Natural killer cell (primary cell): ENCODE results near the gene SLC6A18. TPM values are rescaled to one million over a fixed set of nuclear protein-coding genes. Genes with fewer than 3 reads are reported as not detected.

ENCODE experiments used
- ATAC-seq, 3 donors: fragments of 150-1000 bp in 2 of 3; fragments of 200-7000 bp in 1 of 3; cut with Tn5 transposase; 1 replicate in 1 of 3; 2 replicates in 2 of 3; pipeline ENCODE4 v1.10.0; 2021; ENCODE audit warnings: mild to moderate bottlenecking in 2 of 3, moderate library complexity in 2 of 3
- DNase-seq, 2 donors: peaks; one replicate each; pipeline versions ENCODE4 v3.0.0 to v3.0.0-alpha.2; 2013 to 2021; ENCODE audit warnings: mixed read lengths in 1 of 2
- H3K27ac ChIP-seq: one replicate; pipeline ENCODE4 v1.5.1; 2013; ENCODE audit warnings: mild to moderate bottlenecking, low read length
- H3K27me3 ChIP-seq: one replicate; pipeline ENCODE4 v1.6.1; 2013; ENCODE audit warnings: low read length; ENCODE audit not compliant: control insufficient read depth, insufficient read depth
- H3K36me3 ChIP-seq: one replicate; pipeline ENCODE4 v1.6.1; 2013; ENCODE audit warnings: low read length; ENCODE audit not compliant: control insufficient read depth, insufficient read depth
- H3K4me1 ChIP-seq: one replicate; pipeline ENCODE4 v1.6.1; 2013; ENCODE audit warnings: low read length; ENCODE audit not compliant: control insufficient read depth, insufficient read depth
- H3K4me3 ChIP-seq: one replicate; pipeline ENCODE4 v1.5.1; 2013; ENCODE audit warnings: low read length
- H3K9me3 ChIP-seq: one replicate; pipeline ENCODE4 v1.6.1; 2013; ENCODE audit warnings: low read length; ENCODE audit not compliant: control insufficient read depth, insufficient read depth
- H3K27ac Mint-ChIP-seq, 2 donors: one replicate each; pipeline ENCODE4 v1.8.0; 2022; ENCODE audit warnings: mild to moderate bottlenecking in 2 of 2, mixed read lengths in 2 of 2, moderate library complexity in 1 of 2
- H3K27me3 Mint-ChIP-seq, 2 donors: one replicate each; pipeline ENCODE4 v1.8.0; 2022; ENCODE audit warnings: low read depth in 2 of 2, mixed read lengths in 2 of 2
- H3K36me3 Mint-ChIP-seq: one replicate; pipeline ENCODE4 v1.8.0; 2022; ENCODE audit warnings: mixed read lengths
- H3K4me1 Mint-ChIP-seq, 2 donors: one replicate each; pipeline ENCODE4 v1.8.0; 2022; ENCODE audit warnings: mixed read lengths in 2 of 2
- H3K4me3 Mint-ChIP-seq: one replicate; pipeline ENCODE4 v1.8.0; 2022; ENCODE audit warnings: mild to moderate bottlenecking, moderate library complexity, mixed read lengths
- H3K9me3 Mint-ChIP-seq, 2 donors: one replicate each; pipeline ENCODE4 v1.8.0; 2022; ENCODE audit warnings: mixed read lengths in 2 of 2
- WGBS: methylation state at CpG from one replicate; pipeline ENCODE4 v1.1.7; 2013; ENCODE audit warnings: missing lambda C conversion rate; ENCODE audit not compliant: insufficient coverage; 5-methylcytosine and 5-hydroxymethylcytosine counted together
- intact Hi-C: fragments of 100-400 bp; cut with micrococcal nuclease; formaldehyde crosslinking; loops from one replicate; pipeline ENCODE4 v1.14.2; 2022
- total RNA-seq, 4 donors: library from RNA; stranded (reverse); fragments of 120-200 nt in 1 of 4; gene quantifications; one replicate each; pipeline versions ENCODE4 v1.2.3 to v1.2.4, GENCODE V29; 2013 to 2022
- TF ChIP-seq, protein P1 (sequence below): fragments of 200-600 bp; IDR thresholded peaks from one replicate; pipeline ENCODE4 v1.8.0; 2022; ENCODE audit warnings: antibody characterized with exemption

The SLC6A18 gene
- total RNA-seq, 3 donors from 2014 or later (not counting 1 experiment from before 2014, with no cell fraction given), result not detected

DNA sequence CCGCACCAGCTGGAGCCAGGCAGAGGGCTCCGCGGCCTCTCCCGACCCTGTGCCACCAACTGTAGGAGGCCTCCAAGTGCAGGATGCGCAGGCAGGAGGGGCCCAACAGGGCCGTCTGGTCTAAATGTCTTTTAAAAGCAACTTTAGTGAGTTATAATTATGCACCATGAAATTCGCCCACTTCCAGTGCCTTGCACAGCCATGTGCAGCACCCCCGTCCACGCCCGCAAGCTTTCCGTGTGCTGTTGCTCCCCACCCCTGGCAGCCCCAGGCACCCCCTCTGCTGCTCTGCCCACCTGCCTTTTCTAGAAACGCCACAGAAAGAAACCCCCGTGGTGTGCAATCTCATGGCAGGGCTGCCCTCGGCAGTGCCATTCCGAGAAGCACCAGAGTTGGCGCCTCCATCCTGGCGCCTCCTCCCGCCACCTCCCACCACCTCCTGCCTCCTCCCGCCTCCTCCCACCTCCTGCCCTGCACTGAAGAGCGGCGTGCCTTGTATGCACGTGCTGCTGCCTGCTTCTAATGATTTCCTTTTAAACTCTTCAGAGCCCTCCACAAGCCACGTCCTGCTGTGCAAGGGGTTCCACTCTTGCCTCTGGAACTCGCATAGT lies 7.5 kb upstream of the SLC6A18 start:
- Mint-ChIP-seq H3K4me3 (no peak overlapping the region), H3K9me3 (no peaks in the 10 kb centered on the region), H3K27ac (no peak overlapping the region), H3K36me3 (no peaks in the 10 kb centered on the region), H3K27me3 (no peaks in the 10 kb centered on the region), H3K4me1 (no peaks in the 10 kb centered on the region)
- H3K9me3 ChIP-seq, result no peaks in the 10 kb centered on the region
- no peak overlapping the region for H3K4me3 ChIP-seq
- no peak overlapping the region for H3K27ac ChIP-seq
- 53% methylated on average over 24 of the region's 24 CpGs for WGBS
- no peaks in the 10 kb centered on the region for H3K4me1 ChIP-seq
- H3K36me3 ChIP-seq, result no peaks in the 10 kb centered on the region
- no peak for ATAC-seq
- TF ChIP-seq, protein P1, sequence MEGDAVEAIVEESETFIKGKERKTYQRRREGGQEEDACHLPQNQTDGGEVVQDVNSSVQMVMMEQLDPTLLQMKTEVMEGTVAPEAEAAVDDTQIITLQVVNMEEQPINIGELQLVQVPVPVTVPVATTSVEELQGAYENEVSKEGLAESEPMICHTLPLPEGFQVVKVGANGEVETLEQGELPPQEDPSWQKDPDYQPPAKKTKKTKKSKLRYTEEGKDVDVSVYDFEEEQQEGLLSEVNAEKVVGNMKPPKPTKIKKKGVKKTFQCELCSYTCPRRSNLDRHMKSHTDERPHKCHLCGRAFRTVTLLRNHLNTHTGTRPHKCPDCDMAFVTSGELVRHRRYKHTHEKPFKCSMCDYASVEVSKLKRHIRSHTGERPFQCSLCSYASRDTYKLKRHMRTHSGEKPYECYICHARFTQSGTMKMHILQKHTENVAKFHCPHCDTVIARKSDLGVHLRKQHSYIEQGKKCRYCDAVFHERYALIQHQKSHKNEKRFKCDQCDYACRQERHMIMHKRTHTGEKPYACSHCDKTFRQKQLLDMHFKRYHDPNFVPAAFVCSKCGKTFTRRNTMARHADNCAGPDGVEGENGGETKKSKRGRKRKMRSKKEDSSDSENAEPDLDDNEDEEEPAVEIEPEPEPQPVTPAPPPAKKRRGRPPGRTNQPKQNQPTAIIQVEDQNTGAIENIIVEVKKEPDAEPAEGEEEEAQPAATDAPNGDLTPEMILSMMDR, result no peak
- peak in 1 of 2 donors; percentile 21 for DNase-seq
- intact Hi-C loops, result no loop called here
- no peaks in the 10 kb centered on the region for H3K27me3 ChIP-seq

DNA sequence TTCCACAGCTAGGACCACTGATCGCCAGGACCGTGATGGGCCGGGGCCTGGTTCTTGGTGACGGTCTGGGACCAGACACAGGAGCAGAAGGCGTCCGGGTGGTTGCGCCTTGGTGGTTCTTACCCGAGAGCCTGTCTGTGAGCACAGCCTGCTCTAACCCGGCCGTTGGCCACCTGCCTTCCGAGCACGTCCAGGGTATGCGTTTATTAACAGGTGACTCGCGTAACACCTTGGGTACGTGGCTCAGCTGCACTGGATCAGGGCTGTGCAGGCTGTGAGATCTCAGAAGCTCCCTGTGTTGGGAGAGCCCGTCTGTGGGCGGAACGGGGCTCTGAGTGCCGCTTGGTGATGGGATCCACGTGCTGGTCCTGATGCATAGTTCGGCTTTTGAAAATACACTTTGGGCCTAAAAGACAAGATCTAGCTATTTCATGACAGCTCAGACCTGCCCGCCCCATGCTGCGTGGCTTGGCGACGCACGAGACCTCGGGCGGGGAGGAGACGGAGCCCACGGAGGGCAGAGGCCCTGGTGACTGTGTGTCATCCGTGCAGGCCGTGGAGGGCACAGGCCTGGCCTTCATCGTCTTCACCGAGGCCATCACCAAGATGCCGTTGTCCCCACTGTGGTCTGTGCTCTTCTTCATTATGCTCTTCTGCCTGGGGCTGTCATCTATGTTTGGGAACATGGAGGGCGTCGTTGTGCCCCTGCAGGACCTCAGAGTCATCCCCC lies 6.7 kb upstream of the SLC6A18 start:
- H3K9me3 Mint-ChIP-seq, result no peaks in the 10 kb centered on the region
- no peaks in the 10 kb centered on the region for H3K4me1 ChIP-seq

DNA sequence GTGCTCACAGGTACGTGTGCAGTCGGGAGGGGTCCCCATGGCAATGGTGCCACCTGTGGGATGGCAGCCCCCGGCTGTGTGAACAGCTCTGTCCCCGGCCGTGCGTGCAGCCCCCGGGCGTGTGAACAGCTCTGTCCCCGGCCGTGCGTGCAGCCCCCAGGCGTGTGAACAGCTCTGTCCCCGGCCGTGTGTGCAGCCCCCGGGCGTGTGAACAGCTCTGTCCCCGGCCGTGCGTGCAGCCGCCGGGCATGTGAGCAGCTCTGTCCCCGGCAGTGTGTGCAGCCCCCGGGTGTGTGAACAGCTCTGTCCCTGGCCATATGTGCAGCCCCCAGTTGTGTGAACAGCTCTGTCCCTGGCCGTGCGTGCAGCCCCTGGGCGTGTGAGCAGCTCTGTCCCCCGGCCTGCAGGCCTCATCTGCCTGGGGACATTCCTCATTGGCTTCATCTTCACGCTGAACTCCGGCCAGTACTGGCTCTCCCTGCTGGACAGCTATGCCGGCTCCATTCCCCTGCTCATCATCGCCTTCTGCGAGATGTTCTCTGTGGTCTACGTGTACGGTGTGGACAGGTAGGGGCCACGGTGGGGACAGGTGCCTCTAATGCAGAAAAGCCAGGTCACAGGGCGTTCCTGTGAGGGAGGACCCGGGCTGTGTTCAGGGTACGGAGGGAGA lies 5.9 kb upstream of the SLC6A18 start:
- ATAC-seq, result no peak
- Mint-ChIP-seq H3K27me3 (no peaks in the 10 kb centered on the region), H3K9me3 (no peaks in the 10 kb centered on the region), H3K4me3 (no peak overlapping the region), H3K36me3 (no peaks in the 10 kb centered on the region), H3K4me1 (no peaks in the 10 kb centered on the region), H3K27ac (no peak overlapping the region)
- Histone ChIP-seq H3K4me3 (no peak overlapping the region), H3K4me1 (no peaks in the 10 kb centered on the region), H3K27ac (no peak overlapping the region), H3K9me3 (no peaks in the 10 kb centered on the region), H3K27me3 (no peaks in the 10 kb centered on the region), H3K36me3 (no peaks in the 10 kb centered on the region)
- WGBS, result 86% methylated on average over 38 of the region's 38 CpGs
- intact Hi-C loops, result no loop called here
- DNase-seq, result no peak
- TF ChIP-seq, protein P1, result no peak

More for the DNA sequence above, 6.7 kb upstream of the SLC6A18 start:
- ATAC-seq (no peak), DNase-seq (no peak)
- Histone ChIP-seq H3K36me3 (no peaks in the 10 kb centered on the region), H3K27ac (no peak overlapping the region), H3K4me3 (no peak overlapping the region), H3K9me3 (no peaks in the 10 kb centered on the region), H3K27me3 (no peaks in the 10 kb centered on the region)
- no peaks in the 10 kb centered on the region for H3K27me3 Mint-ChIP-seq
- no peaks in the 10 kb centered on the region for H3K36me3 Mint-ChIP-seq
- H3K4me1 Mint-ChIP-seq, result no peaks in the 10 kb centered on the region
- intact Hi-C loops, result no loop called here
- H3K27ac Mint-ChIP-seq, result no peak overlapping the region
- TF ChIP-seq, protein P1, result no peak
- 90% methylated on average over 38 of the region's 38 CpGs for whole genome bisulfite sequencing
- H3K4me3 Mint-ChIP-seq, result no peak overlapping the region
